GM12878 (cell line): ENCODE results near the gene PGLYRP1. TPM values are rescaled to one million over a fixed set of nuclear protein-coding genes. Genes with fewer than 3 reads are reported as not detected.

Source experiments
- ATAC-seq: fragments of 200-7000 bp; cut with Tn5 transposase; 3 replicates; pipeline ENCODE4 v1.9.1; 2020; ENCODE audit warnings: mild to moderate bottlenecking, moderate library complexity
- BruUV-seq: library from RNA; stranded (reverse); fragments of 400-500 nt; replicated peaks from 2 replicates; lab custom pipeline; 2021; lab: Mats Ljungman, UMichigan
- CTCF ChIA-PET: fragments of 300-600 bp; sonication (Branson Sonifier 250); formaldehyde crosslinking; extraction: SDS; loops from one replicate; lab custom pipeline; 2021; ENCODE audit warnings: inconsistent platforms; lab: Yijun Ruan, JAX
- POLR2A ChIA-PET: fragments of 350-600 bp; formaldehyde crosslinking; extraction: SDS; loops from one replicate; lab custom pipeline; 2021; ENCODE audit warnings: inconsistent platforms; lab: Charles Lee
- RAD21 ChIA-PET: fragments of 300-600 bp; sonication (Branson Sonifier 250); formaldehyde crosslinking; loops from one replicate; lab custom pipeline; 2023; ENCODE audit warnings: antibody characterized with exemption; ENCODE audit not compliant: unreplicated experiment; lab: Charles Lee
- SMC1A ChIA-PET: fragments of 300-600 bp; sonication (Branson Sonifier 250); formaldehyde crosslinking; loops from one replicate; lab custom pipeline; 2023; ENCODE audit not compliant: unreplicated experiment, uncharacterized antibody; lab: Charles Lee
- DNase-seq: peaks from one replicate; pipeline ENCODE4 v3.0.0-alpha.2; 2011; ENCODE audit warnings: low read depth, low spot score
- FAIRE-seq: peaks from 3 replicates; lab custom pipeline; 2011; peaks lifted over from hg19 to GRCh38; lab: Jason Lieb, UNC
- H2AFZ ChIP-seq: 2 replicates; pipeline ENCODE4 v1.6.0; 2011; ENCODE audit warnings: low read depth, low read length, control low read depth; ENCODE audit not compliant: control insufficient read depth
- H3K27ac ChIP-seq: 2 replicates; pipeline ENCODE4 v1.5.1; 2011; ENCODE audit warnings: control low read depth; ENCODE audit not compliant: control insufficient read depth, insufficient read depth
- H3K27me3 ChIP-seq, 2 experiments: replicated peaks in 1 of 2; 2 replicates each; pipeline versions ENCODE4 v1.6.0 to v1.6.1; 2011; ENCODE audit warnings: low read length in 1 of 2; ENCODE audit not compliant: control insufficient read depth in 2 of 2, insufficient read depth in 2 of 2
- H3K36me3 ChIP-seq, 2 experiments: 2 replicates each; pipeline ENCODE4 v1.5.1; 2011; ENCODE audit warnings: low read length in 1 of 2; ENCODE audit not compliant: control insufficient read depth in 2 of 2, insufficient read depth in 2 of 2
- H3K4me1 ChIP-seq: 2 replicates; pipeline ENCODE4 v1.6.1; 2011; ENCODE audit warnings: mild to moderate bottlenecking, low read length, moderate library complexity, mixed read lengths; ENCODE audit not compliant: control insufficient read depth, insufficient read depth
- H3K4me2 ChIP-seq: 2 replicates; pipeline ENCODE4 v1.6.0; 2011; ENCODE audit warnings: control low read depth; ENCODE audit not compliant: control insufficient read depth, insufficient read depth
- H3K4me3 ChIP-seq: fragments of 200-600 bp; sonication (generic); 2 replicates; pipeline ENCODE4 v1.5.1; 2016
- H3K79me2 ChIP-seq: 2 replicates; pipeline ENCODE4 v1.6.0; 2011; ENCODE audit warnings: low read length; ENCODE audit not compliant: control insufficient read depth, insufficient read depth
- H3K9ac ChIP-seq: 2 replicates; pipeline ENCODE4 v1.8.0; 2011; ENCODE audit warnings: low read length, control low read depth, mixed read lengths; ENCODE audit not compliant: control insufficient read depth, insufficient read depth
- H3K9me3 ChIP-seq: replicated peaks from 3 replicates; pipeline ENCODE4 v1.5.1; 2011; ENCODE audit warnings: mild to moderate bottlenecking, low read length; ENCODE audit not compliant: control insufficient read depth, insufficient read depth
- H4K20me1 ChIP-seq: 2 replicates; pipeline ENCODE4 v1.6.0; 2011; ENCODE audit not compliant: control insufficient read depth, insufficient read depth
- ATF7 ChIP-seq: fragments of 450-650 bp; IDR thresholded peaks from 2 replicates; pipeline ENCODE4 v1.6.1; 2016; ENCODE audit warnings: low read depth, mild to moderate bottlenecking
- BHLHE40 ChIP-seq, 2 experiments: fragments of 450-650 bp in 1 of 2; IDR thresholded peaks; 2 replicates each; pipeline ENCODE4 v1.6.1; 2011 to 2017; ENCODE audit warnings: low read depth in 2 of 2, borderline replicate concordance in 1 of 2, improper control_type of control experiment in 1 of 2, low read length in 1 of 2, mild to moderate bottlenecking in 1 of 2
- CHD2 ChIP-seq: IDR thresholded peaks from 2 replicates; pipeline ENCODE4 v1.6.1; 2011; ENCODE audit warnings: low read depth, low read length, improper control_type of control experiment, borderline replicate concordance
- CTCF ChIP-seq, 3 experiments: IDR thresholded peaks in 2 of 3; conservative IDR thresholded peaks in 1 of 3; 2 replicates each; pipeline ENCODE4 v1.5.1; 2011; ENCODE audit warnings: low read depth in 3 of 3, low read length in 3 of 3, mild to moderate bottlenecking in 3 of 3, control low read depth in 2 of 3, moderate library complexity in 2 of 3, inconsistent platforms in 1 of 3, mixed read lengths in 1 of 3; ENCODE audit not compliant: control insufficient read depth in 2 of 3, insufficient read depth in 1 of 3; ENCODE audit errors: extremely low read depth in 1 of 3
- EGR1 ChIP-seq, 2 experiments: IDR thresholded peaks; 1 replicate in 1 of 2; 2 replicates in 1 of 2; pipeline ENCODE4 v1.6.1; 2011 to 2012; ENCODE audit warnings: low read depth in 2 of 2, low read length in 2 of 2, borderline replicate concordance in 1 of 2, mild to moderate bottlenecking in 1 of 2, moderate library complexity in 1 of 2
- IKZF2 ChIP-seq, 2 experiments: fragments of 450-650 bp; IDR thresholded peaks; 2 replicates each; pipeline ENCODE4 v1.6.1; 2017; ENCODE audit warnings: mild to moderate bottlenecking in 2 of 2, moderate library complexity in 2 of 2
- MTA3 ChIP-seq: IDR thresholded peaks from 2 replicates; pipeline ENCODE4 v1.6.1; 2012; ENCODE audit warnings: low read length, inconsistent platforms, borderline replicate concordance
- NBN ChIP-seq: fragments of 450-650 bp; IDR thresholded peaks from 2 replicates; pipeline ENCODE4 v1.6.1; 2016
- PML ChIP-seq: IDR thresholded peaks from 2 replicates; pipeline ENCODE4 v1.6.1; 2012; ENCODE audit warnings: low read length, inconsistent platforms
- RAD51 ChIP-seq: fragments of 450-650 bp; IDR thresholded peaks from 2 replicates; pipeline ENCODE4 v1.6.1; 2016; ENCODE audit warnings: moderate library complexity, mild to moderate bottlenecking, inconsistent platforms
- TCF12 ChIP-seq: IDR thresholded peaks from 2 replicates; pipeline ENCODE4 v1.6.1; 2011; ENCODE audit warnings: low read depth, mild to moderate bottlenecking, low read length
- TCF3 ChIP-seq: IDR thresholded peaks from 2 replicates; pipeline ENCODE4 v1.6.1; 2012; ENCODE audit warnings: low read depth, mild to moderate bottlenecking, low read length, borderline replicate concordance; ENCODE audit not compliant: insufficient read depth
- ZNF207 ChIP-seq: fragments of 450-650 bp; IDR thresholded peaks from 2 replicates; pipeline ENCODE4 v1.6.1; 2014; ENCODE audit warnings: antibody characterized with exemption, mild to moderate bottlenecking, borderline replicate concordance
- ZSCAN29 ChIP-seq: fragments of 450-650 bp; IDR thresholded peaks from 2 replicates; pipeline ENCODE4 v1.6.1; 2017; ENCODE audit warnings: mild to moderate bottlenecking, moderate library complexity
- WGBS: methylation state at CpG from one replicate; pipeline ENCODE4 v1.1.6; 2016; ENCODE audit warnings: low lambda C conversion rate; ENCODE audit not compliant: insufficient replicate concordance, insufficient coverage; ENCODE audit errors: missing lambda C conversion rate; 5-methylcytosine and 5-hydroxymethylcytosine counted together
- in situ Hi-C: fragments of 300-500 bp; cut with MboI; formaldehyde crosslinking; loops from 9 replicates; pipeline ENCODE4 v1.14.3; 2018; ENCODE audit warnings: mixed read lengths
- intact Hi-C: fragments of 100-400 bp; cut with micrococcal nuclease; formaldehyde crosslinking; loops from one replicate; pipeline ENCODE4 v1.14.2; 2022; ENCODE audit not compliant: unreplicated experiment
- polyA plus RNA-seq, 11 experiments: library from polyadenylated mRNA; depleted of rRNA in 4 of 11; unstranded in 6 of 11; stranded (reverse) in 5 of 11; fragments of >200 nt; fragmentation: Nextera tagmentation in 4 of 11; fragmentation: Illumina TruSeq in 1 of 11; extraction: Ambion mirVana in 4 of 11; extraction: Trizol in 1 of 11; gene quantifications; 1 replicate in 1 of 11; 2 replicates in 10 of 11; pipeline versions ENCODE4 v1.2.1 to v1.2.3, GENCODE V29; 2011 to 2016; ENCODE audit warnings: inconsistent platforms in 2 of 11, missing spikeins in 2 of 11, low read depth in 1 of 11
- total RNA-seq, 4 experiments: library from RNA; depleted of rRNA in 3 of 4; stranded (reverse); fragments of >200 nt in 3 of 4; fragmentation: Illumina TruSeq in 1 of 4; extraction: Trizol in 1 of 4; gene quantifications; 2 replicates each; pipeline versions ENCODE4 v1.2.1 to v1.2.3, GENCODE V29; 2013 to 2021
- TF ChIP-seq, protein P1 (sequence below): IDR thresholded peaks from 2 replicates; pipeline ENCODE4 v1.6.1; 2011; ENCODE audit warnings: low read depth, low read length, improper control_type of control experiment, borderline replicate concordance
- TF ChIP-seq, protein P2 (sequence below): IDR thresholded peaks from 2 replicates; pipeline ENCODE4 v1.6.1; 2011; ENCODE audit warnings: low read depth, mild to moderate bottlenecking, low read length, moderate library complexity, borderline replicate concordance; ENCODE audit errors: extremely low read depth
- TF ChIP-seq, protein P3 (sequence below): IDR thresholded peaks from 2 replicates; pipeline ENCODE4 v1.6.1; 2012; ENCODE audit warnings: low read depth, low read length, improper control_type of control experiment
- TF ChIP-seq, protein P4 (sequence below): IDR thresholded peaks from 2 replicates; pipeline ENCODE4 v1.6.1; 2011; ENCODE audit warnings: borderline replicate concordance, low read depth, mild to moderate bottlenecking, moderate library complexity, mixed read lengths, low read length; ENCODE audit not compliant: insufficient read depth; ENCODE audit errors: extremely low read length

PGLYRP1 gene
- total and polyA plus RNA-seq, 10 of the 15 experiments (the other 5 are each of a cell fraction or from before 2014, with no cell fraction given) = 0.30 TPM; not detected in 9

DNA sequence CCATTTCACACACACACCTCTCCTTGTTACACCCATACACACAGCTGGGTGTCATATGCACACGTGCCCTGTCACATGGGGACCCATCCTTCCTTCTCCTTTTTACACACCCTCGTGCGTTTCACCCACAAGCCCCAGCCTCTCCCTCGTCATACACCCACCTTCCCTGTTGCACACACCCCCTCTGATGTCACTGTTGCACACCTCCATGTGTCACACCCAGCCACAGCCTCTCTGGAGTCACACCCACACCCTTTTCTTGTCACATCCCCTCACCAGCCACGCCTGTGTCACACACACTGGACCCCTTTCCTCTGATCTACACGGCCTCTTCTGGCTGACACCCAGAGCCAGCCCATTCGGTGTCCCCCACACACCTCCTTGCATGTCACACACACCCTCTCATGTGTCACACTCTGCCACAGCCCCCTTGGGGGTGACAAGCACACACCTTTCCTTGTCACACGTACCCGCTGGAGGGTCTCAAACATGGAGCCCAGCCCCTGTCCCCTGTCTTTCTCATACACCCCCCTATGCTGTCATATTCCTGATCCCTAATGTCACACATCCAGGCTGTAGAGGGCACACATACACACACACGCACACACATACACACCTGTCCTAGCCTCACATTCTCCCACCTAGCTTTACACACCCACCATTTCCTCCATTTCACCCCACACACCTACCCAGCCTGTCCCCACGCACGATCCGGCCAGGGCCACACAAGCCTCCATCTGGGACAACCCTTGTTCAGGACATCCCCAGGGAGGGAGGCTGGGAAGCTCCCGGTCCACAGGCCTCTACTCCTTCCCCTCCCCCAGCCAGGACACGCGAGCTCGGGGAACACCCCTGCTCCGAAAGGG, 50.5 kb downstream of the PGLYRP1 start:
- no peaks in the 10 kb centered on the region for H3K9me3 ChIP-seq
- no peak overlapping the region for H3K4me3 ChIP-seq
- H3K4me1 ChIP-seq = no peaks in the 10 kb centered on the region
- DNase-seq (no peak), ATAC-seq (peak; percentile 47), FAIRE-seq (no peak)
- intact Hi-C loops = no loop called here
- CTCF ChIA-PET = no interaction called here
- no peak overlapping the region for H3K9ac ChIP-seq
- no peak overlapping the region for H2AFZ ChIP-seq
- H3K36me3 ChIP-seq = no peaks in the 10 kb centered on the region
- RAD21 ChIA-PET = no interaction called here
- BruUV-seq = no TSS peak
- H4K20me1 ChIP-seq = no peaks in the 10 kb centered on the region
- in situ Hi-C loops = no loop called here
- WGBS = 28% methylated on average over 18 of the region's 18 CpGs
- H3K27me3 ChIP-seq = peaks cover 0 to 11% of the 10 kb centered on the region in 2 experiments; a peak in 3 of 4 replicates
- no peak overlapping the region for H3K4me2 ChIP-seq
- SMC1A ChIA-PET = no interaction called here
- no peak overlapping the region for H3K27ac ChIP-seq
- POLR2A ChIA-PET = no interaction called here
- H3K79me2 ChIP-seq = no peaks in the 10 kb centered on the region
- TF ChIP-seq PML (no peak), ZNF207 (no peak), TCF12 (no peak), RAD51 (peak; percentile 93), TCF3 (no peak), CTCF (IDR thresholded peaks at IDR 0.05 in 2 of 3, conservative IDR thresholded peaks at IDR 0.05 in 1 of 3; ENCODE audit: control insufficient read depth in 2 of 3, extremely low read depth in 1 of 3, insufficient read depth in 1 of 3, low read depth in 3 of 3, low read length in 3 of 3) (no peak), NBN (no peak), IKZF2 (IDR thresholded peaks at IDR 0.05) (no peak), ATF7 (0 out of 2 replicates have a peak, but pooled peaks have one; percentile 11), MTA3 (no peak), ZSCAN29 (no peak), EGR1 (IDR thresholded peaks at IDR 0.05; ENCODE audit: borderline replicate concordance in 1 of 2, low read depth in 2 of 2, low read length in 2 of 2) (no peak), BHLHE40 (IDR thresholded peaks at IDR 0.05; ENCODE audit: borderline replicate concordance in 1 of 2, low read depth in 2 of 2, low read length in 1 of 2) (peak in 1 of 2 experiments; percentile 61; a peak in 2 of 4 replicates), CHD2 (no peak)
- TF ChIP-seq, protein P1, sequence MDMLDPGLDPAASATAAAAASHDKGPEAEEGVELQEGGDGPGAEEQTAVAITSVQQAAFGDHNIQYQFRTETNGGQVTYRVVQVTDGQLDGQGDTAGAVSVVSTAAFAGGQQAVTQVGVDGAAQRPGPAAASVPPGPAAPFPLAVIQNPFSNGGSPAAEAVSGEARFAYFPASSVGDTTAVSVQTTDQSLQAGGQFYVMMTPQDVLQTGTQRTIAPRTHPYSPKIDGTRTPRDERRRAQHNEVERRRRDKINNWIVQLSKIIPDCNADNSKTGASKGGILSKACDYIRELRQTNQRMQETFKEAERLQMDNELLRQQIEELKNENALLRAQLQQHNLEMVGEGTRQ = peak; percentile 31; the same call in 1 of the 2 replicates
- TF ChIP-seq, protein P2, sequence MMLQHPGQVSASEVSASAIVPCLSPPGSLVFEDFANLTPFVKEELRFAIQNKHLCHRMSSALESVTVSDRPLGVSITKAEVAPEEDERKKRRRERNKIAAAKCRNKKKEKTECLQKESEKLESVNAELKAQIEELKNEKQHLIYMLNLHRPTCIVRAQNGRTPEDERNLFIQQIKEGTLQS = 0 out of 2 replicates have a peak, but pooled peaks have one; percentile 22
- TF ChIP-seq, protein P3, sequence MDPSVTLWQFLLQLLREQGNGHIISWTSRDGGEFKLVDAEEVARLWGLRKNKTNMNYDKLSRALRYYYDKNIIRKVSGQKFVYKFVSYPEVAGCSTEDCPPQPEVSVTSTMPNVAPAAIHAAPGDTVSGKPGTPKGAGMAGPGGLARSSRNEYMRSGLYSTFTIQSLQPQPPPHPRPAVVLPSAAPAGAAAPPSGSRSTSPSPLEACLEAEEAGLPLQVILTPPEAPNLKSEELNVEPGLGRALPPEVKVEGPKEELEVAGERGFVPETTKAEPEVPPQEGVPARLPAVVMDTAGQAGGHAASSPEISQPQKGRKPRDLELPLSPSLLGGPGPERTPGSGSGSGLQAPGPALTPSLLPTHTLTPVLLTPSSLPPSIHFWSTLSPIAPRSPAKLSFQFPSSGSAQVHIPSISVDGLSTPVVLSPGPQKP = no peak
- TF ChIP-seq, protein P4, sequence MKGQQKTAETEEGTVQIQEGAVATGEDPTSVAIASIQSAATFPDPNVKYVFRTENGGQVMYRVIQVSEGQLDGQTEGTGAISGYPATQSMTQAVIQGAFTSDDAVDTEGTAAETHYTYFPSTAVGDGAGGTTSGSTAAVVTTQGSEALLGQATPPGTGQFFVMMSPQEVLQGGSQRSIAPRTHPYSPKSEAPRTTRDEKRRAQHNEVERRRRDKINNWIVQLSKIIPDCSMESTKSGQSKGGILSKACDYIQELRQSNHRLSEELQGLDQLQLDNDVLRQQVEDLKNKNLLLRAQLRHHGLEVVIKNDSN = peak; percentile 61
